OCI-LY3 (cell line): ENCODE measurements around the gene EGLN2.

Experiments
- EZH2phosphoT487 ChIP-seq: fragments of 200-600 bp; shearing (Covaris generic); IDR thresholded peaks from 2 replicates; pipeline ENCODE4 v1.6.1; 2018; ENCODE audit warnings: antibody characterized with exemption, mixed run types, low read depth
- TF ChIP-seq, protein P1 (sequence below): fragments of 200-600, 300-600 bp; sonication (generic); IDR thresholded peaks from 2 replicates; pipeline ENCODE4 v1.5.1; 2014; ENCODE audit warnings: antibody characterized with exemption, low read length, low read depth

- TF ChIP-seq, protein P1, sequence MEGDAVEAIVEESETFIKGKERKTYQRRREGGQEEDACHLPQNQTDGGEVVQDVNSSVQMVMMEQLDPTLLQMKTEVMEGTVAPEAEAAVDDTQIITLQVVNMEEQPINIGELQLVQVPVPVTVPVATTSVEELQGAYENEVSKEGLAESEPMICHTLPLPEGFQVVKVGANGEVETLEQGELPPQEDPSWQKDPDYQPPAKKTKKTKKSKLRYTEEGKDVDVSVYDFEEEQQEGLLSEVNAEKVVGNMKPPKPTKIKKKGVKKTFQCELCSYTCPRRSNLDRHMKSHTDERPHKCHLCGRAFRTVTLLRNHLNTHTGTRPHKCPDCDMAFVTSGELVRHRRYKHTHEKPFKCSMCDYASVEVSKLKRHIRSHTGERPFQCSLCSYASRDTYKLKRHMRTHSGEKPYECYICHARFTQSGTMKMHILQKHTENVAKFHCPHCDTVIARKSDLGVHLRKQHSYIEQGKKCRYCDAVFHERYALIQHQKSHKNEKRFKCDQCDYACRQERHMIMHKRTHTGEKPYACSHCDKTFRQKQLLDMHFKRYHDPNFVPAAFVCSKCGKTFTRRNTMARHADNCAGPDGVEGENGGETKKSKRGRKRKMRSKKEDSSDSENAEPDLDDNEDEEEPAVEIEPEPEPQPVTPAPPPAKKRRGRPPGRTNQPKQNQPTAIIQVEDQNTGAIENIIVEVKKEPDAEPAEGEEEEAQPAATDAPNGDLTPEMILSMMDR, result no peak
- TF ChIP-seq EZH2phosphoT487, result no peak
Measured at GRCh38 chr19:40786060-40787037, 12.6 kb upstream of the EGLN2 start.
